ENCODE measurements around the gene CYP27B1. TPM values are rescaled to one million over a fixed set of nuclear protein-coding genes. Genes with fewer than 3 reads are reported as not detected.

CYP27B1 gene
- total RNA-seq, 1 donor from 2014 or later, result 2.4 TPM

DNA sequence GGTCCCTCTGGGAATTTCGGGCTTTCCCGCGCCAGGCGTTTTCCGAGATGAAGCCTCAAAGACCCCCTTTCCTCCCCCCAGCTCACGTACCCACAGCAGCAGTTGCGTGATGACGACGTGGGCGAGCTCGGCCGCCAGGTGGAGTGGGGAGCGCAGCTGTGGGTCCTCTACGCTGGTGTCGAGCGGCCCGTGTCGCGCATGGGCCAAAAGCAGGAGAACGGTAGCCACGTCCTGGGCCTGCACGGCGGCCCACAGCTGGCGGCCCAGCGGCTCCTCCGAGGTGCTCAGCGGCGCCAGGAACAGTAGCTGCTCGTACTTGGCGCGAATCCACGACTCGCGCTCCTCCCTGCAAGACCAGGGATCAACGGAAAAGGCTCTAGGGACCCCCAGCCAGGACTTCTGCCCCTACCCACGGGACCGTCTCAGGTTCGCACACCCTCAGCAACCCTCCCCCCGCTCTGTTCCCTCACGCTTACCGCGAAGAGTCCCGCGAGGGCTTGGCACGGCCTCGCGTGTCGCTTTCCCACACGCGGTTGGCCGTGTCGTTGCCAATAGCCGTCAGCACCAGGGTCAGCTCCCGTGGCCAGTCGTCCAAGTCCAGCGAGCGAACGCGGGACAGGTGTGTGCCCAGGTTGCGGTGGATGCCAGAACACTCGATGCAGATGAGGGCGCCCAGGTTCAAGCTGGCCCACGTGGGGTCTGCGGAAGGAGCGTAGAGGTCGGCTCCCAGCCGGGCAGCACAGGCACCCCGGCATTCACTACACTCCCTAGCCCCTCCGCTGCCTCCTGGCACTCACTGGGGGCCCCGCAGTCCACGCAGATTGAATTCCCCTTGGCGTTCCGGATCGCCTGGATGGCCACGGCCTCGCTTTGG, 39.8 kb downstream of the CYP27B1 start:
- peaks cover 54% of the 10 kb centered on the region for H3K36me3 Mint-ChIP-seq (ENCODE audit: low read depth)
- H3K4me3 Mint-ChIP-seq, result no peak overlapping the region
- H3K27ac Mint-ChIP-seq, result no peak overlapping the region
- ATAC-seq (ENCODE audit: low read depth), result no peak
- intact Hi-C loops (cut with micrococcal nuclease), result no loop called here
- POLR2A ChIA-PET, result no interaction called here
- no peaks in the 10 kb centered on the region for H3K27me3 Mint-ChIP-seq
- CTCF ChIA-PET, result no interaction called here
- H3K9me3 Mint-ChIP-seq, result no peaks in the 10 kb centered on the region
- no peak for DNase-seq
- TF ChIP-seq, protein P1, sequence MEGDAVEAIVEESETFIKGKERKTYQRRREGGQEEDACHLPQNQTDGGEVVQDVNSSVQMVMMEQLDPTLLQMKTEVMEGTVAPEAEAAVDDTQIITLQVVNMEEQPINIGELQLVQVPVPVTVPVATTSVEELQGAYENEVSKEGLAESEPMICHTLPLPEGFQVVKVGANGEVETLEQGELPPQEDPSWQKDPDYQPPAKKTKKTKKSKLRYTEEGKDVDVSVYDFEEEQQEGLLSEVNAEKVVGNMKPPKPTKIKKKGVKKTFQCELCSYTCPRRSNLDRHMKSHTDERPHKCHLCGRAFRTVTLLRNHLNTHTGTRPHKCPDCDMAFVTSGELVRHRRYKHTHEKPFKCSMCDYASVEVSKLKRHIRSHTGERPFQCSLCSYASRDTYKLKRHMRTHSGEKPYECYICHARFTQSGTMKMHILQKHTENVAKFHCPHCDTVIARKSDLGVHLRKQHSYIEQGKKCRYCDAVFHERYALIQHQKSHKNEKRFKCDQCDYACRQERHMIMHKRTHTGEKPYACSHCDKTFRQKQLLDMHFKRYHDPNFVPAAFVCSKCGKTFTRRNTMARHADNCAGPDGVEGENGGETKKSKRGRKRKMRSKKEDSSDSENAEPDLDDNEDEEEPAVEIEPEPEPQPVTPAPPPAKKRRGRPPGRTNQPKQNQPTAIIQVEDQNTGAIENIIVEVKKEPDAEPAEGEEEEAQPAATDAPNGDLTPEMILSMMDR (IDR thresholded peaks at IDR 0.05), result no peak
- peaks cover 12% of the 10 kb centered on the region for H3K4me1 Mint-ChIP-seq

DNA sequence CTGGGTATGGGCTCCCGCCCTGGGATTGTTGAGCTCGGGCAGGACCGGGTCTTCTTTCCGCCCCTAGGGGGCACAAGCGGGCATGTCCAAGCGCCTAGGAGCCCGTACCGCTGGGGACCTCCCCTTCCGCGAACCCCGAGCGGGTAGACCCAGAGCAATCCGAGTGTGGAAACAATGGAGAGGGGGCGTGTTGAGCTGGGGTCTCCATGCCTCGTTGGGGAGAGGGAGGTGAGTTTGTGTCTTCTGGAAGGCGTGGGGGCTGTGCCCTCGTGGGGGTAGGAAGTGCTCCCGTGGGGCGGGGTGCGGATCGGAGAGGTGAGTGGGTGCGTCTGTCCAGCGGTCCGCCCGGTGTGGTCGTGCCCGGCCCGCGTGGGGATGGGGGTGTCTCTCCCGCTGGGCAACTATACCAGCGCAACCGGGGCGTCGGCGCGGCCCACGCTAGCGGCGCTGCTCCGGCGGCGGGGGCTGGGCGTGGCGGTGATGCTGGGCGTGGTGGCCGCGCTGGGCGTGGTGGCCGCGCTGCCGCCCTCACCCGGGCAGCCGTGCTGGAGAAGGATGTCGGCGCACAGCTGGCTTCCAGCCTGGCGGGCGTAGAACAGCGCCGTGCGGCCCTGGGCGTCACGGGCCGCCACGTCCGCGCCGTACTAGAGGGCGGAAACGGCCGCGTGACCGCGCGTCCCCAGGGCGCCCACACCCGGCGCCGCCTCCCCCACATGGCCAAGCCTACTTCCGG, 40.6 kb downstream of the CYP27B1 start:
- peaks cover 12% of the 10 kb centered on the region for H3K4me1 Mint-ChIP-seq
- H3K27ac Mint-ChIP-seq, result no peak overlapping the region
- H3K36me3 Mint-ChIP-seq (ENCODE audit: low read depth), result peaks cover 54% of the 10 kb centered on the region
- ChIA-PET POLR2A (no interaction called here), CTCF (no interaction called here)
- DNase-seq (no peak), ATAC-seq (ENCODE audit: low read depth) (peak; percentile 41)
- no peaks in the 10 kb centered on the region for H3K9me3 Mint-ChIP-seq
- H3K4me3 Mint-ChIP-seq, result peak overlapping the region; percentile 58
- intact Hi-C loops (cut with micrococcal nuclease), result no loop called here
- H3K27me3 Mint-ChIP-seq, result no peaks in the 10 kb centered on the region
- TF ChIP-seq, protein P1 (IDR thresholded peaks at IDR 0.05), result no peak

DNA sequence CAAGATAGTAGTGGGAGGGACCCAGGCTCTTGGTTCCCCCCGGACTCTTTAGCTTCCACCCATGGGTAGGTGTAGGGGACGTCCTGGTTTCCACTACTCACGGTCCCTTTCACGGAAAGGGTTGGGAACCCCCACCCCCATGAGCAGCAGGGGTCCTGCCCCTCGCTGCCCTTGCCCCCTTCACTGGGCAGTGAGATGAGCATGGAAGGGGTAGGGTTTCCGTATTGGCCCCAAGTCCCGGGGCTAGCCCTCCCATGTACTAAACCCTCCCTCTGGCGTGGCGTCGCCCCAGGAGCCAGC, 41.1 kb downstream of the CYP27B1 start:
- no peaks in the 10 kb centered on the region for H3K27me3 Mint-ChIP-seq
- no peak overlapping the region for H3K27ac Mint-ChIP-seq
- H3K4me1 Mint-ChIP-seq, result peaks cover 12% of the 10 kb centered on the region
- POLR2A ChIA-PET, result no interaction called here
- TF ChIP-seq, protein P1 (IDR thresholded peaks at IDR 0.05), result no peak
- CTCF ChIA-PET, result no interaction called here
- ATAC-seq (ENCODE audit: low read depth) (no peak), DNase-seq (no peak)
- H3K36me3 Mint-ChIP-seq (ENCODE audit: low read depth), result peaks cover 54% of the 10 kb centered on the region
- intact Hi-C loops (cut with micrococcal nuclease), result no loop called here
- H3K4me3 Mint-ChIP-seq, result no peak overlapping the region
- H3K9me3 Mint-ChIP-seq, result no peaks in the 10 kb centered on the region

DNA sequence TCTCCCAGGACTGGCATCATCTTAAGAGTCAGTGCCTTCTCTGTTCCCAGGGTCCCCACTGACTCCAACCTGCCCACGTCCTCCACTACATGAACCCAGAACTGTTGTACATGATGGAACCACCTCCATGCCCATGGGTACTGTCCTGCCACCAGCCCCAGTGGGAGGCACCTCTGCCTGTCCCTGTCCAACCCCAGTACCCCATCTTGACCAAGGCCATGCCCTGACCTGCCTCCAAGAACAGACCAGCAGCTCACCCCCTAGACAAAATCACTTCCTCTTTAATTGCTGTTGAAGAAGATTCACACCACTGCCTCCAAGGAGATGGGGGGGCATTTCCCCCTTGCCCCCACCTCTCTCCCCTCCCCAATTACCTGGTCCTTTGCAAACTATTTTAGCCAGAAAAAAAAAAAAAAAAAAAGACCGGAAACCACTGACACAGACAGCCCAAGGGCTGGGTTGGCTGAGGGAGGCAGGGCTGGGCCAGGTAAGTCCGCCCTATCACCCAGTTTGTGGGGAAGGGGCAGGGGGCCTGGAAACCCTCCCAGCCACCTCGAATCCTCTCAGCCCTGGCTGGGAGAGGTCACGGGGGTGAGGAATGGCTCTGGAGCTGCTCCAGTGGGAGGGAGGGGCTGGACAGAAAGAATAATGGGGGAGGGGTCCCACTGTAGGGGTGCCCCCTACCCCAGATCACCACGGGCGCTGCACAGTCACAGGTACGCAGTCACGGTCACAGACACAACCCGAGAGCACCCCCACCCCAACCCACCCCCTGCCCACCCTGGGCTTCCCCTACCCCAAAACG, 41.7 kb downstream of the CYP27B1 start:
- peaks cover 54% of the 10 kb centered on the region for H3K36me3 Mint-ChIP-seq (ENCODE audit: low read depth)
- H3K27ac Mint-ChIP-seq, result peak overlapping the region; percentile 31
- no peak overlapping the region for H3K4me3 Mint-ChIP-seq
- ChIA-PET CTCF (no interaction called here), POLR2A (interaction anchor here (0.7 to 1.3 kb wide), 3 partner anchors 20 to 171 kb away, joined by 3 to 7 read pairs (median 3); partner anchors contain the start of gene TSPAN31)
- no peaks in the 10 kb centered on the region for H3K9me3 Mint-ChIP-seq
- intact Hi-C loops (cut with micrococcal nuclease), result no loop called here
- DNase-seq (no peak), ATAC-seq (ENCODE audit: low read depth) (peak; percentile 32)
- peaks cover 12% of the 10 kb centered on the region for H3K4me1 Mint-ChIP-seq
- no peaks in the 10 kb centered on the region for H3K27me3 Mint-ChIP-seq
- TF ChIP-seq, protein P1 (IDR thresholded peaks at IDR 0.05), result no peak
